COLO668 (cell line): Measurements from ENCODE around the gene KCTD14.
A peak's percentile ranks its signal among the peaks of the same experiment; 100 is the strongest.
"Not testable (repeated sequence)": the region's sequence is repeated elsewhere in the genome, so short reads cannot be mapped to it uniquely, and the experiment has no call there.

Experiments used
- DNase-seq: peaks from one replicate; lab custom pipeline; 2025; ENCODE audit not compliant: unreplicated experiment; lab: John Stamatoyannopoulos, UW

The KCTD14 gene

GRCh38 chr11:78022397-78023396 lies at the start of gene KCTD14:
KCTD14 (minus strand) TSS chr11:78023276; CDS start chr11:78023249, 27 bp downstream.
- no peak for DNase-seq

DNA sequence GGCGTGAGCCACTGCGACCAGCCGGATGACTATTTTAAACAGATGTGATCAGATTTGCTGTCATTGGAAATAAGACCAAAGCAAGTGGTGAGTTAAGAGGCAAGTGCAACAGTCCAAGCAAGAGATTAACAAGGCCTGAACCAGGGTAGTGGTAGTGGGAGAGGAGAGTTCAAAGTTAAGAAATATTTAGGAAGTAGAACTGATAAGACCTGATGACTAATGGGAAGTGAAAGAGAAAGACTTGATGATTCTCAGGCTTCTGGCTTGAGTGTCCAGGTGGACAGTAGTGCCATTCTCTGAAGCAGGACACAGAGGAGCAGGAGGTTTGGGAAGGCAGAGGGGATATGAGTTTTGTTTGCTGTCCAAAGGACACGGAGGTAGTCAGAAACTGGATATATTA lies 49.4 kb upstream of the KCTD14 start:
- no peak for DNase-seq

DNA sequence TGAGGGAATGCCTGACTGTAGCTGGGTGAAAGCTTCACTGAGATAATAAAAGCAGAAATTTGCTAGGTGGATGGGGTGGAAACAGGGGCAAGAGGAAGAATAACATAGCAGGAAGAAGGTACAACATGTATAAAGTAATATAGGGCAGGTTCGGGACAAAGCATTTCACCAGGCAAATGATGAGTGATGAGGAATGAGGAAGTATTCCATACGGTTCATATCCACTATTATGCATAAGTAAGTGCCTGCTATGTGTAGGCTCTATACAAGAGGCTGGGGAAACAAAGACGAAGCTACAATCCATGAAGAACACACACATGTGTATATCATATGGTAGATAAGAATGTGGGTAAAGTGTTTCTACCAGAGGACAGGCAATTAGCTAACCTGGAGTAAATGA lies 48.6 kb upstream of the KCTD14 start:
- no peak for DNase-seq

DNA sequence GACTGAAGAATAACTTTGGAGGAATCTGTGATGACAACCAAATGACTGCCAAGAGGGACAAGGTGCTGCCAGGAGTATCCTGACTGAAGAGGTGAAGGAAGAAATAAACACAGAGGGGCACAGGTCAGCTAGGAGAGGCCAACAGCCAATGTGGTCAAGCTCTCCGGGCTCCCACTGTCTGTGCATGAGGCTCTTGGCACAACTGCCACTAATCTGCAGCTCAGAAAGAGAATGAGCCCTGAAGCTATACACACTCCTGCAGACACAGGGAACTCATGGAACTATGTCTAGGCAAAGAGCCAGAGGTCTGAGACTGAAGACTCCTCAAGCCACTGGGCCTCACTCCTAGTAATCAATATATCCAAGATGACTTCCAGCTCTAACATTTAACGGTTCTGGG lies 47.5 kb upstream of the KCTD14 start:
- DNase-seq, result no peak

DNA sequence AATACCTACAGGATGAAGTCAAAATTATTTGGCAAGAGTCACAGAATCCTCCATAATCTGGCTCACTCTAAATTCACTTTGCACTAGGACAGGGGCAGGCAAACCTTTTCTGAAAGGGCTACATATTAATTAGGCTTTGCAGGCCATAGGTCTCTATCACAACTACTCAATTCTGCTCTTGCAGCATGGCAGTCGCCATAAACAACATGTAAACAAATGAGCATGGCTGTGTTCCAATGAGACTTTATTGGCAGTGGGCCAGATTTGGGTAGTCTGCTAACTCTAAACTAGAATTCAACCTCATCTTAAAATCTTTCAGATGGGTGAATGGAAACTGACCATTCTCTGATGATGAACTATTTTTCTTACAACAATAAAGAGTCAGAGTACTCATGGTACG lies 46.4 kb upstream of the KCTD14 start:
- DNase-seq, result peak; percentile 27

GRCh38 chr11:78067704-78068103 lies 44.6 kb upstream of the KCTD14 start:
- no peak for DNase-seq

- DNase-seq, result no peak
Measured at GRCh38 chr11:78066471-78066870, 43.4 kb upstream of the KCTD14 start.

DNA sequence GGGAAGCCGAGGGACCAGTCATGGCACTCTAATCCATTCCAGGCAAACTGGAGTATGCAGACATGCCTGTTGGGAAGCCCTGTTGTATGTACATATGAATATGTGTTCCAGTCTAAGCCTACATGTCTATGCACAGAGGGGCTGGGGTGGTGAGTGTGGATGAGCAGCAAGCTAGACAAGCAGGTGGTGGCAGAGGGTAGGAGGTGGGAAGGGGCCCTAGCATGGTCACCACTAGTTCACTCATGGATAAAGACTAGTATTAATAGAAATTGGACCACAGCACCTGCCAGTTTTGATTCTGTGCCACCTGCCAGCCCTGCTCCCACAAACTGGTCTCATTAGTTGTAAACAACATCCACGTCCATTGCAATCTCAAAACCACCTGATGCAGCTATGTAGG lies 42.1 kb upstream of the KCTD14 start:
- no peak for DNase-seq

DNA sequence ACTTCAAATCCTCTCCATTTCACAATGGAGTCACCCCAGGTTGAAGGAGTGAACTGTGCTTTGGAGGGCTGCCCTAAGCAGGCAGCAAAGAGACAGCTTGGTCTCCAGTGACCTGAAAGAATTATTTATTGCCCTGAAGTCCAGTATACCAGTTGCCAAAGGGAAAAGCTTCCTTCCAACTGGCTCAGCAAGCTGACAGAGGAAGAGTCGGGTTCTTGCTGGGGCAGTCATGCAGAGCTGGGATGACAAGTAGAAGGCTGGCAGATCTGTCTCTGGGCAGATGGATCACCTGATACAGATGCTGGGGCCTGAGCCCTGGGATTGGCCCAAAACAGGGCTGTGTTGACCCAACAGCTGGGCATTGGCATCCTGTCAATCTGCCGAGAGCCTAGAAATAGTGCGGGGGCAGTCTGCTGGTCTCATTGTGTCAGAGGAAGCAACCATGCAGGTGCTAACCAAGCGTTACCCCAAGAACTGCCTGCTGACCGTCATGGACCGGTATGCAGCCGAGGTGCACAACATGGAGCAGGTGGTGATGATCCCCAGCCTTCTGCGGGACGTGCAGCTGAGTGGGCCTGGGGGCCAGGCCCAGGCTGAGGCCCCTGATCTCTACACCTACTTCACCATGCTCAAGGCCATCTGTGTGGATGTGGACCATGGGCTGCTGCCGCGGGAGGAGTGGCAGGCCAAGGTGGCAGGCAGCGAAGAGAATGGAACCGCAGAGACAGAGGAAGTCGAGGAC lies 40.5 kb upstream of the KCTD14 start, which contains the start of gene THRSP:
Gene THRSP, plus strand, starts transcription at position 422 of the 742 bp plus-strand sequence. Its CDS starts 21 bp downstream, at position 443.
- no peak for DNase-seq

- no peak for DNase-seq
Measured at GRCh38 chr11:78062671-78063070, 39.6 kb upstream of the KCTD14 start.

GRCh38 chr11:78061921-78062311 lies 38.8 kb upstream of the KCTD14 start:
- no peak for DNase-seq

- DNase-seq, result no peak
Measured at GRCh38 chr11:78061088-78061920, 38.2 kb upstream of the KCTD14 start.

DNA sequence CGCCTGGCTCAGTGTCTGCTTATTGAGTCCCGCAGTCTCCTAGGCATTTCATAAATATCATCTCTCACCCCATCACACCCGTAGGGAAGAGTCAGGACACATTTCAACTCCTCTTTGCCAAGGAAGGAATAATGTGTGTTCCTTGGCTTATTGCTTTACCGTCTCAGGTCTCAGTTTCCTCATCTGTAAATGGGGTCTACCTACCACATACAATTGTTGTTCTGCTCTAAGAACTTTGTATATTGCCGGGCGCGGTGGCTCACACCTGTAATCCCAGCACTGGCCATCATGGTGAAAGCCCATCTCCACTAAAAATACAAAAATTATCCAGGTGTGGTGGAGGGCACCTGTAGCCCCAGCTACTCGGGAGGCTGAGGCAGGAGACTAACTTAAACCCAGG lies 37.5 kb upstream of the KCTD14 start:
- DNase-seq, result no peak

DNA sequence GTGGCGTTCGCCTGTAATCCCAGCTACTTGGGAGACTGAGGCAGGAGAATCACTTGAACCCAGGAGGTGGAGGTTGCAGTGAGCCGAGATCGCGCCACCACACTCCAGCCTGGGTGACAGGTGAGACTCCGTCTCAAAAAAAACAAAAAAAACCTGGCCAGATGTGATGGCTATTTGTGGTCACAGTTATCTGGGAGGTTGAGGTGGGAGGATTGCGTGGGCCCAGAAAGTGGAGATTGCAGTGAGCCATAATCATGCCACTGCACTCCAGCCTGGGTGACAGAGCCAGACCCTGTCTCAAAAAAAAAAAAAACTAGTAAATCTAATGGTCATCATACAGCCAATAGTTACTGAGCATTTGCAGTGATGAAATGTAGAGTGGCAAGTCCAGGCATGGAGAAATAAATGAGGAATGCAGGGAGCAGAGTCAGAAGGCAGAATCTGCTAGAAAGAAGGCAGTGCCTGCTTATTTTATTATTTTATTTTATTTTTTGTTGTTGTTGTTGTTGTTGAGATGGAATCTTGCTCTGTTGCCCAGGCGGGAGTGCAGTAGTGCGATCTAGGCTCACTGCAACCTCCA lies 36.8 kb upstream of the KCTD14 start:
- not testable (repeated sequence) for DNase-seq

DNA sequence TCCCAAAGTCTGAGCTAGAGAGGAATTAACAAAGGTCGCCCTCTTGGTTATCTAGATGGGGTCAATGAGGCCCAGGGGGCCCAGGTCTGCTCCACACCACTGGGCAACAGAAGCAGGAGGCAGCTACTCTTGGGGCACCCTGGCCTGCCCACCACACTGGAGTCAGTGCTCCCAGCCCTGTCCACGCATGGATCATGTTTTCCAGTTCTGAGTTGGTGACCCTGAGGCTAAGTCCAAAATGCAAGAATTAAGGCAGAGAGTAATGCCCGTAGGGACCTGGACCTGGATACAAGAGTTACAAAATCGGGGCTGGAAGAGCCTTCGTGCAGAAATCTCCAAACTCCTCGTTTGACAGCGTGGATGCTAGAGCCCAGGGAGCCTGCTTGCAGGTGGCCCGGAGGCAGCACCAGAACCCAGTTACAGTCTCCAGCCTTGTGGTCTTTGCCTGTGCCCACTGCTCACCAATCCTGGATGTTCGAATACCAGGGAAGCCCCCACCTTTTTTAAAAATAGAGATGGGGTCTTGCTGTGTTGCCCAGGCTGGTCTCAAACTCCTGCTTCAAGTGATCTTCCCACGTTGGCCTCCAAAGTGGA lies 34.5 kb upstream of the KCTD14 start:
- no peak for DNase-seq

DNA sequence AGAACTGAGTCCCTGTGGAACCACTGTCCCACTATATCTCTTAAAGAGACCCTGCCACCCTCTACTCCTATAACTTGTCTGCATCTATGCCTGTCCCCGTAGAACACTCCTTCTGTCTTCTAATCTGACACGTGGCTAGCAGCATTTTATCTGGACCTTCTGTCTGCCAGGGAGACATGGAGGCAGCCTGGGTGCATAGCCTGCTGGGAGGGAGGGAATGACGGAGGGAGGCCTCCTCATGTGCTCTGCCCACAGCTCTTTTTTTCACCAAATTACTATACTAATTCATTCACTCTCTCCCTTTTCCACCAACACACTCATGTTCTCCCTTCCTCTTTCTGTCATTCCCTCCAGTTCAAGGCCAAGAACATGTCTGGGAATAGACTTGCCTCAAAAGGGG lies 33.0 kb upstream of the KCTD14 start:
- DNase-seq, result no peak

DNA sequence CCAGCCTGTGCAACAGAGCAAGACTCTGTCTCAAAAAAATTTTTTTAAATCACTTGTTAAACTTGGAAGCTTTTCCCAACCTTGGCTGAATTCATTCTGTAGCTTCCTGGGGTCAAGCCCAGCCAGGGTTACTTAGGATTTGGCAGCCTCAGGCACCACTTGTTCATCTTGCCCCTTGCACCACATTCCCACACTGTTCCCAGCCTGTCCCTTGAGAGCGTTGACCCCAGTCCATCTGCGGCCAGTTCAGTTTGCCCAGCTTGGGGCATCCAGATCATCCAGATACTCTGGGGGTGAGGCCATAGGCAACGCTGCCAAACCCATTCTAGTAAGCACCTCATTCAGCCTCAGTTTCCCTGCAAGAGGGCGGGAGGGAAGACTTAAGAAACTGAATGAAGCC lies 31.9 kb upstream of the KCTD14 start:
- DNase-seq, result no peak

- no peak for DNase-seq
Measured at GRCh38 chr11:78050964-78051831, 28.1 kb upstream of the KCTD14 start.

GRCh38 chr11:78049348-78049747 lies 26.3 kb upstream of the KCTD14 start:
- DNase-seq, result no peak
